GM21619 (cell line): ENCODE results near the gene CNOT6L.
"Not testable (repeated sequence)": the region's sequence is repeated elsewhere in the genome, so short reads cannot be mapped to it uniquely, and the experiment has no call there.

Source experiments
- ATAC-seq: cut with Tn5 transposase; IDR thresholded peaks from one replicate; pipeline ENCODE4 v1.9.1; 2021; ENCODE audit not compliant: unreplicated experiment

The CNOT6L gene

DNA sequence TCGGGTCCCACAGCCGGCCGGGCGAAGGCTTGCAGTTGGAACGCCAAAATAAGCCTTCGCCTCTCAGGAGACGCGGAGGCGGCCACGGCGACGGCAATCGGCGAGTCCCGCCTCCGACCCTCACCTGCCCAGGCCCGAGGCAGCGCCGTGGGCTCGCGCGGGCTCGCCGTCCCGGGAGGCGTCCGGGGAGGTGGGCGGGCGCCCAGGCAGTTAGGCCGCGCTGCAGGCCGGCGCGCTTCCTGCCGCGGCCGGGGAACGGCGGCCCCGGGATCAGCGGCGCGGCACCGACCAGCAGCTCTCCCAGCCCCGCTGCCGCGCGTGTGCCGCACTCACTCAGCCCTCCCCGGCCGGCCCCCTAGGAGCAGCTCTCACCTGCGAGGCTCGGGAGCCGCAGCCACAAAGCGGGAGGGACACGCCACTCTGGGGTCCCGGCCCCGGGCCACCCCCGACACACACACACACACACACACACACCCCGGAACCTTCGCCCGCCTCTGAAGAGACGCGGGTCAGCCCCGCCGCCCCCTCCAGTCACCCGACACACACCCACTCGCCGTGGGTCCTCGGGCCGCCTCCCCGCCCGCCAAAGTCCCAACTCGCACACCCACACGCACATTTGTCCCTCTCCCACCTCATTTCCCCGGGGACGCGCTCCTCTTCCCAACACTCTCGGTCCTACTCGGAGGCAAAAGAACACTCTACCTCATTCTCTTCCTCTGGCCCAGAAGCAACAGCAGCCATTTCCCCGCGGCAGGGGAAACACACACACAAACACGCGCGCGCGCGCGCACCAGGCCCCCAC is at the start of gene CNOT6L:
Gene CNOT6L, minus strand, starts transcription at position 767 of the 802 bp plus-strand sequence. Its CDS starts 60 bp downstream, at position 707.
- ATAC-seq, result peak; percentile 23

DNA sequence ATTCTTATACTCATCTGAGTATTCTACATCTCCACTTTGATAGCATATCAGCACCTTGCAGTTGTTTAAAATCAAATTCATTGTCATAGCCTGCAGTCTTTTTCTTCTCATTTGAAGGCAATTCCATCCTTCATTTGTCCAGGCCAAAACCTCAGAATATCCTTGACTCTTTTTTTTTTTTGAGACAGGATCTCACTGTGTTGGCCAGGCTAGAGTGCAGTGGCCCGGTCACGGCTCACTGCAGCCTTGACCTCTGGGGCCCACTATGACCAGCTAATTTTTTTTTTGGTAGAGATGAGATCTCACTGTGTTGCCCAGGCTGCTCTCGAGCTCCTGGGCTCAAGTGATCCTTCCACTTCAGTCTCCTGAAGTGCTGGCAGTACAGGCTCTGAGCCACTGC is 46.1 kb upstream of the CNOT6L start:
- no peak for ATAC-seq

DNA sequence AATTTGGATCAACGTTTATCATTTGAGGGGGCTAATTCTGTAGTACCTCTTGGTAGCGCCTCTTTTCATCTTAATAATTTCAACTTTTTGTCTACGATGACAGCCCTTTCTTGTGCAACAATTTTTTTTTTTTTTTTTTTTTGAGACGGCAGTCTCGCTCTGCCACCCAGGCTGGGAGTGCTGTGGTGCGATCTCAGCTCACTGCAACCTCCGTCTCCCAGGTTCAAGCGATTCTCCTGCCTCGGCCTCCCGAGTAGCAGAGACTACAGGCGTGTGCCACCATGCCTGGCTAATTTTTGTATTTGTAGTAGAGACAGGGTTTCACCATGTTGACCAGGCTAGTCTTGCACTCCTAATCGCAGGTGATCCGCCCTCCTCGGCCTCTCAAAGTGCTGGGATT is 44.2 kb upstream of the CNOT6L start:
- ATAC-seq, result not testable (repeated sequence)

DNA sequence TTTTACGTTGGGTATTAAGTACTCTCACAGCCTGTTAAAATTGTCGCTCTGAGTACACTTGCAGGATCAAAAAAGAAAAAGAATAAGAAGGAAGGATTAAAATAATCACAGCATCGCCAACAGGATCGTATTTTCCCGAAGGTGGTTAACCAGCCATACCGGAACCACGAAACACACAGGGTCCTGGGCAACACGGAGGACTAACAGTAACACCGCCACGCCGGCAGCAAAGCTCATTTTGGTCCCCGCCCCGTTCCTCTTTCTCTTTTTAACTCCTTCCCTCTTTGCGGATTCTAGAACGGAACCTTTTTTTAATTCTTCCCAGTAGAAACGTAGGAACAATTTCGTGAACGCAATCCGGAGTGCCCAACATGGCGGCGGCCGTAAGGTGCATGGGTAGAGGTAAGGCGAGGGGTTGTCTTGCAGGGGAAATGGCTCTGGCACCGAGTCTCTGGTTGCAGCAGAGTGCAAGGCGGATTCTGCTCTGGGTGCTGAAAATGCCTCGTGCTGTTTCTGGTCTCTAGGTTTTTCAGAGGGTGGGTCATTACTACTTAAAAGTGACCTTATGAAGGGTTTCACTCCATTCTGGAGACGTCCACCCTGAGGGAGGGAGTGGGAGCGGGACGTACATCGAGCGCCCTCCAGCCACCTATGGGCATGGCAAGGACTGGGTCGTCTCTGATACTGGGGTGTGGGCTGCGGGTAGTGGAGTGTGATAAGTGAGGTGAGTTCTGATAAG is 43.5 kb upstream of the CNOT6L start, which contains the start of gene MRPL1:
Gene MRPL1, plus strand, starts transcription at position 353 of the 739 bp plus-strand sequence. Its CDS starts 19 bp downstream, at position 372.
- ATAC-seq, result peak; percentile 79

DNA sequence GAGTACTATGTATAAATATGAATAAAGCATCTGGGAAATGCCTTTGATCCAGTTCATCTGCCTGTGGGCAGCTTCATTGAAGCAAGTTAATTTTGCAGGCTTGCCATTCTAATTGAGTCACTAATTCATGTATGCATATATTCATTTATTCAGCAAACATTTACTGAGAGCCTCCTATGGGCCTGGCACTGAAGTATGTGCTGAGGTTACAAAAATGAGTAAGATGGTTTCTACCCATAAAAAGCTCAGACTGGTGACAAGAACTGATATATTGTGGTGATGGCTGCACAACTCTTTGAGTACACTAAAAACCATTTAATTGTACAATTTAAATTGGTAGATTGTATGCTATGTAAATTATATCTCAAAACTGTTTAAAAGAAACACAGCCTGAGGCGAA is 42.3 kb upstream of the CNOT6L start:
- ATAC-seq, result no peak

DNA sequence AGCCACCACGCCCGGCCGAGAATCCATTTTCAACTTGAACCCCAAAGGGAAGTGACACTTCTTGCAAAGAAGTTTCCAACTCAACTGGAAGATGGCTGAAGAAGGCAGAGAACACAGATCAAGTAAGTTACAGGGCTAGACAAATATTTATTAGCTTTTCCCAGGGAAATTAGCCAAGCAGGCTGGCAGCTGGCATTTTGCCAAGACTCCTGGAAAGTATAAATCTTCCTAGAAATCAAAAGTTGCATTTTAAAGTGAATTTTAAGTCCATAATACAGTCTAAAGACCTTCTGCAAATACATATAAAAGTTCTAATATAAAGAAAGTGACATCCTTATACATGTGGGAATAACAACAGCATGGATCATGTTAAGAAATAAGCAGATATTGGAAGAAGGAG is 40.1 kb upstream of the CNOT6L start:
- ATAC-seq, result no peak

DNA sequence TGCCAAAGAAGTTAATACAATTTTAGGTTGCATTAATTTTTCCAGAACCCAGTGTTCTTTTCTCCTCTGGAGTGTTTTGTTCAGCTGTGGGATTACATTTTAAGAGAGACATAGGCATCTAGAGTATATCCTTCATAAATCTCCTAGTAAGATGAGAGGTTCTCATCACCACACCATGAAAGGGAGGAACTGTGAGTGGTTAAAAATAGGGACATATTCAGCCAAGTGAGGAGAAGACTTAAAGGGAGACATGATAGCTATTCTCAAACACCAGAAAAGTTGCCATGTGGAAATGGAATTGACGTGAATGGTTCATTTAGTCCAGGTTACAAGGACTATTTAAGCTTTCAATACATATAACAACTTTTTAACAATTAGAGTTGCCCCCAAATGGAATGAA is 37.0 kb upstream of the CNOT6L start:
- no peak for ATAC-seq

DNA sequence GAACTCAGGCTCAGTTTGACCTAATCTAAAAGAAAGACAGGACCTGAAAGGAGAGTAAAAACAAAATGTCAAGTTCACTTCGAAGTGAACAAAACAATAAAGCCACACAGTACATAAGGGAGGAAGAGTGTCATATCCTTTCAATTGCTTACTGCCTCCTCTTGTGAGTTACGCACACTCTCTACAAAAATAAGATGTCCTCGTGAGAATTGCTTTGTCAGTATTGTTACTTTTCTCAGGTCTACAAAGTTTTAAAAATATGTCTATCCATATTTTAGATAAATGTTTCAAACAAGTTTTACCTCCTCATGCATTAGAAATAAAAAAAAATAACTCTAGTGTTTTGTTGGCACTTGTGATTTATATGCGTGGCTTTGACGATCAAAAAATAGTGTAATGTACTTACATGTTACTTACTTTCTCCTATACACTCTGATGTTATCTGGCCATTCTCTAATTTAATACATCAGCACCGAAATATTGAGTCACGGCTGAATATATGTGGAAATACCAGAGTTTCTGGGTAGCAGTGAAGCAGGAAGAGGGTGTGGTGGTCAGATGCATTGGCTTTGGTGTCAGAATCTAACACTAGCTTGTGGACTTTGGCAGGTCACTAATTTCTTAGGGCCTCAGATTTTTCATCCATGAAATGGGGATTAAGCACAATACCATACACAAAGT is 35.4 kb upstream of the CNOT6L start:
- ATAC-seq, result no peak

DNA sequence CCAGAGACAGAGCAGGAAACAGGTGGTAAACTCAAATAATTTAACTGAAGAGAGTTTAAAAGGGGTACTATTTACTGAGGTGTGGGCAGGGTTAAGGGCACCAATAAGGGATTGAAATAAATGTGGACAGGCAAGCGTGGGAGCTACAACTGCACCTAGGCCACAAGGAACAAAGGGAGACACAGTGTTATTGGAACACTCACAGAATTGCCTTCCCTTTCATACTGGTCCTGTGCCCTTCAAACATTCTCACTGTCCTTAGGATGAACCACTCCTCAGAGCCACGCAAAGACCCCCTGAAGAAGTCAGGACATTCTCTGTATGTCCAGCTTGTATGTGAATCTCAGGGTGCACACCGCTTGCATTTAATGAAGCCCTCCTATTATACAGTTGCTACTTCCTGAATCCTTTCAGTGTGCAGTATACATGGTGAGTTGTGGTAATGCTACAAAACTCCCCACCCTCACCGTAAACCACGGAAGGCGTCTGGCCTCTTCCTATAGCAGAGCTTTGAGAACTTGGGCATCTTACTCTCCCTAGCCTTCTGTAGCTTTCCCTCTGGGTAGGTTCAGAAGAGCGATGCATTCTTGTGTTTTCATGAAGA is 33.8 kb upstream of the CNOT6L start:
- ATAC-seq, result peak; percentile 93

DNA sequence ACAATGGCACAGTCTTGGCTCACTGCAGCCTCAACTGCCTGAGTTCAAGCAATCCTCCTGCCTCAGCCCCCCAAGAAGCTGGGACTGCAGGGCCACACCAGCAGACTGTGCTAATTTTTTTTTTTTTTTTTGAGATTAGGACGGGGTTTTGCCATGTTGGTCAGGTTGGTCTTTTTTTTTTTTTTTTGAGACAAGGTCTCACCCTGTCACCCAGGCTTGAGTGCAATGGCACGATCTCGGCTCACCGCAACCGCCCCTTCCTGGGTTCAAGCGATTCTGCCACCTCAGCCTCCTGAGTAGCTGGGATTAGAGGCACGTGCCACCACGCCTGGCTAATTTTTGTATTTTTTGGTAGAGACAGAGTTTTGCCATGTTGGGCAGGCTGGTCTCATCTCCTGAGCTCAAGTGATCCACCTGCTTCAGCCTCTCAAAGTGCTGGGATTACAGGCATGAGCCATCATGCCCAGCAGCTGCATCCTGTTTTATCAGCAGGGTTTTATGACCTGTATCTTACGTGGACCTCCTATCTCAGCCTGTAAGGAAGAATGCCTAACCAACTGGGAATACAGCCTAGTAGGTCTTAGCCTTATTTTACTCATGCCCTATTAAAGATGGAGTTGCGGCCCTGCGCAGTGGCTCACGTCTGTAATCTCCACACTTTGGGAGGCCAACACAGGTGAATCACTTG is 30.3 kb upstream of the CNOT6L start:
- ATAC-seq, result no peak

DNA sequence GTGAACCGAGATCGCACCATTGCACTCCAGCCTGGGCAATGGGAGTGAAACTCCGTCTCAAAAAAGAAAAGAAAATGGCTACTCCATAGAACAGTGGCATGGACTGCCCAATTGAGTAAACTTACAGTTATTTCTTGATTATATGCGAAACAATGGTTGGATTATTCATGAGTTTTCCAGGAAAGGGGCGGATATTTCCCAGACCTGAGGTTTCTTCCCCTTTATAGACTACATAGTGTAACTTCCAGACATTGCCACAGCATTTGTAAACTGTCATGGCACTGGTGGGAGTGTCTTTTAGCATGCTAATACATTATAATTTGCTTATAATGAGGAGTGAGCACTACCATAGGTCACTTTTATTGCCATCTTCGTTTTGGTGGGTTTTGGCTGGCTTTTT is 29.3 kb upstream of the CNOT6L start:
- no peak for ATAC-seq

DNA sequence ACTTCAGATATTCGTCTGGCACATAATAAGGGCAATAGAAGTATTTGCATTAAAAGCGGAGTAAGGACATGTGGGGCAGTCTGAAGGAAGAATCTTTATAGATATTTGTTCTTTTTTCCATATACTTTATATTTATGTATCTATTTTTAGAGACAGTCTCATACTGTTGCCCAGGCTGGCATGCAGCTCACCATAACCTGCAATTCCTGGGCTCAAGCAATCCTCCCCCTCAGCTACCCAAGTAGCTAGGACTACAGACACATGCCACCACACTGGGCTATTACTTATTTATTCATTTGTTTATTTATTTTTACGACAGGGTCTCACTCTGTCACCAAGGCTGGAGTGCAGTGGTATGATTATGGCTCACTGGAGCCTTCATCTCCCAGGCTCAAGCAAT is 26.8 kb upstream of the CNOT6L start:
- no peak for ATAC-seq

DNA sequence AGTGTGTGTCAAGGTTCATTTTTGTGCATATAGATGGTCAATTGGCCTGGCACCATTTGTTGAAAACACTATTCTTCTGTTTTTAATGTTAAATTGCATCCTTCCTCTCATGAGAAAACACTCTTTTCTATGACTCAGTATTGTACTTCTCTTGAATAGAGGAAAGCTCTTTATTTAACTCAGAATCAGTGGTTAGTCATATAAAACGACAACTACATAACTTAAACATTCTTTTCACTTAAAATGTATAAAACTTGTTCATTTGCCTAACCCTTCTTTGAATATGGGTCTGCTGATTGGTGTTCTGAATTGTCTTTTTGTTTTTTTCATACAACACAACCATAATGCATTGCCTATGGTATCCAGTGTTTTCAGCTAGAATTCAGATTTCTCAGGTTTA is 26.2 kb upstream of the CNOT6L start:
- no peak for ATAC-seq

DNA sequence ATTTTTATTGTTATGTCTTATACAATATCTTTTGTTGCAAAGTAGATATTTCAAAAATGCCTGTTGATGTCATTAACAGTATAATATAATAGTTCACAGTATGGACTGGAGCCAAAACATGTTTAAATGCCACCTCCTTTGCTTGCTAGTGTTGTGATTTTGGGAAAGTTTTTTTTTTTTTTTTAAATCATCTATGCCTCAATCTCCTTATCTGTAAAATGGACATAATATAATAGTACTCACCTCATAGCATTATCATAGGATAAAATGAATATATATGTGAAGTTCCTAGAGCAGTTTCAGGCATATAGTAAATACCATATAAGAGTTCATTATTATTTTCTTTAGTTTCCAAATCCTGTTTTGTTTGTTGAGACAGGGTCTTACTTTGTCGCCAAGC is 25.2 kb upstream of the CNOT6L start:
- no peak for ATAC-seq

DNA sequence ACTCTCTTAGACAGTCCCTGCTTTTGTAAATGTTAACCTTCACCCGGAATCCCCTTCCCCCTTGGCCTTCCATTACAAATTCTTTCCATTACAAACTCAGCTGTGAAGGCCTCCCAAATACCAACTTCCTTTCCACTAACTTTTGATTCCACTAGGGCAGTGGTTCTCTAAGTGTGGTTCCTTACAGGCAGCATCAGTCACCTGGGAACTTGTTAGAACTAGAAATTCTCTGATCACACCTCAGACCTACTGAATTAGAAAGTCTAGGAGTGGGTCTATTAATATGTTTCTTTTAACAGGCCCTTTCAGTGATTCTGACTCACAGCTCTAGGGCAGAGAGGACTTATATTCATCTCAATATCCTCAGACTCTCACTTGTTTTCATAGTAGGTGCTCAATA is 24.5 kb upstream of the CNOT6L start:
- no peak for ATAC-seq

DNA sequence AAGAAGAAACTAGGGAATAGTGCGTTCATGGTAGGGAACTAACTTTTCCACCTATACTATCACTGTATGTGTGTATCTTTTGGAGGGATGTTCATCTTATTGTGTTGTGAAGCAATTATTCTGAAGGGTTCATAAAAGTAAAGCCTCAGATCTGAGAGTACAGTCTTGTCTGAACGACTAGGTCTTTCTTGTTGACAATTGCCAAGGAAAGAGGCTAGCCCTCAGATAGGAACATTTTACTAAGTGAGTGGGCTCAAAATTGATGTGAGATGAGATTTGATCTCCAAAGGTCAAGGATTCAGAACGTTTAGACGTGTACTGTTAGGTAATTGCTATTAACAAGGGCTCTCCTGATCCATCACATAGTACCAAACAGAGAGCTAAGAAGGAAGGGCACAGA is 15.2 kb upstream of the CNOT6L start:
- ATAC-seq, result no peak

DNA sequence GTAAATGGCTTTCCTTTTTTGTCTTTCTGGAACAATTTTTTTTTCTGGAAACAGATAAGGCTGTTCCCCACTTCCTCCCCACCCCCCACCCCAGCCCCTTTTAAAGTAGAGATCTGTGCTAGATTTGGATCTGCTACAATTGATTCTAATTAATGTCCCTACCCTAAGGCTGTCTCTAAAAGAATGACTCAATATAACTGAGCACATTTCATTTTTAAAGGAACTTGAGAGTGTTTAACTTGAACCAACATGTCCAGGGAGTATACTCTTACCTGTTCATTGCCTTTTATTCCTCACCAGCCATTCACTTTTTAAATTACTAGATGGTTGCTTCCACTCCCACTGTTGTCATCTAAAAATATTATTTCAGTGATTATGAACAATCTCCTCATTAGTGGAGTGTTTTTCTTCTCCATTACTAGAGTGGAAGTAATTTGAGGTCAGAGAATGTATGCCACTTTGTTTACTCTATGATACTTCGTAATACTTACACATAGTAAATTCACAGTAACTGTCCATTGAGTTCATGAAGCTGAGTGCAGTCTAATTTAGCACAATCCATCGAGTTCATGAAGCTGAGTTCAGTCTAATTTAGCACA is 14.1 kb upstream of the CNOT6L start:
- no peak for ATAC-seq

DNA sequence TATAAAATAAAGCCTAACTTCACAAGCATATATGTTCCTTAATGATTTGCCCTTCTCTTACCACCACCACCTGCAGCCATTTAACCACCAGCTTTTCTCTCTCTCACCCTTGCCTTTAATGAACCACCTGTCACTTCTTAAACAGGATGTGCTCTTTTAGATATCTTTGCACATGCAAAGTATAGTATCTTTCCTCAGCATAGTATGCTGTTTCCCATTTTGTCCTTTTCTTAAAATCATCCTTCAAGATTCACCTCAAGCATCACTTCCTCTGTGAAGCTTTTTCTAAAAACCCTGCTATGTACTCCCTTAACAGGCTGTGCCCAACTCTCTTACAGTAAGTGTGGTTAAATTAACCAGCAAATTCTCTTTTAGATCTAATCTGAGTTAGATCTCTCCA is 8.2 kb upstream of the CNOT6L start:
- peak; percentile 79 for ATAC-seq

DNA sequence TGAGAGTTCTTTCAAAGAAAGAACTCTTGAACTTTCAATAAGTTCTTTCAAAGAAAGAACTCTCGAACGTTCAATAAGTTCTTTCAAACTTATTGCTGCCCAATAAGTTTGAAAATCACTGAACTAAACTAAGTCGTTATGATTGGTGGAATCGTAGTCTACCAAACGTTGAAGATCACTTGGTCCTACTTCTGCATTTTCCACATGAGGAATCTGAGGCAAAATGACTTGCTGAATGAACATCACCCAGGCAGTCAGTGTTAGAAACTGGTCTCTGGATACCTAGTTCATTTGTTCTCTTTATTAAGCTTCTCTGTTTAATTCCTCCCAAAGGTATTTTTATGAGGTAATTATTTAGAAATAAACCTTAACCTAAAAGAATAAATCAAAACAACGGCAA is 7.1 kb upstream of the CNOT6L start:
- no peak for ATAC-seq

DNA sequence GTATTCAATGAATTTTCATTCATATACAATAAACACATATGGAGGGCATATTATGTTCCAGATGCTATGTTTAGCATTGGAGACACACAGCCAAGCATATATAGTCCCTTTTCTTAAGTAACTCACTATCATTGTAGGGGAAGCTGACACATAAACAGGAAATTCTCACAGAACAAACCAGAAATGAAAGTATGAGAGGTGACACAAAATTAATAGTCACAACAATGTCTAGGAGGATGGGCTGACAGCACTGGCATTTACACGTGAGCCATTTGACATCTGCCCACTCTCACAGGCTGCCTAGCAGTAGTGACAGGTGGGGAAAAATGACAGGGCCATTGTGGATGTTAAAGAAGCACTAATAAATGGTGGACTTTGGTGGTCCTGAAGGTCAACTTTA is 2.6 kb upstream of the CNOT6L start:
- no peak for ATAC-seq
